ENCODE results near the gene ABL1. TPM values are rescaled to one million over a fixed set of nuclear protein-coding genes. Genes with fewer than 3 reads are reported as not detected.

ABL1 gene
- polyA plus RNA-seq, 1 donor from 2014 or later = 18.5 TPM

DNA sequence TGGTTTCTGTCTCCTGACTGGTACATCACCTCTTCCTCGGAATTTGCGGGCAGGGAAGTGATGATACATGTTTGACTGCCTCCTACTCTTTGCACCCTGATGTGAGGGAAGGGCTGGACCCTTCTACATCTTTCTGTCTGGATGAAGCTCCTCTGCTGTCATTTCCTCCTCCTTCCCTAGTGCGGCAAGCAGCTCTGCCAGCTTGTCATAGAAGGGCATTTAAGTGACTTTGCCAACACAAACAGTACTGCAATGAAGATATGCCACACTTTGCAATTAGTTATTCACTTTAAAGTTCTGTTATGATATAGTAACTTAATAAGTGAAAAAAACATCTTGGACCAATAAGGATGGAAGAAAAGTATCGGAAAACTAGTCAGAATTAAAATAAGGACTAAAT lies 48.5 kb upstream of the ABL1 start:
- Histone ChIP-seq H3K36me3 (ENCODE audit: insufficient read depth, low read length) (no peaks in the 10 kb centered on the region), H3K27me3 (ENCODE audit: insufficient read depth, low read depth, low read length) (no peaks in the 10 kb centered on the region), H2AFZ (ENCODE audit: low read depth, low read length) (no peak overlapping the region), H3K4me2 (ENCODE audit: low read length) (no peak overlapping the region), H4K20me1 (ENCODE audit: insufficient read depth) (no peaks in the 10 kb centered on the region), H3K79me2 (replicated peaks; ENCODE audit: insufficient read depth, low read length) (no peaks in the 10 kb centered on the region), H3K9me3 (ENCODE audit: low read length) (no peaks in the 10 kb centered on the region), H3K9ac (ENCODE audit: low read length) (no peak overlapping the region), H3K27ac (ENCODE audit: low read length) (no peak overlapping the region), H3F3A (ENCODE audit: insufficient read depth, low read length, poor library complexity, severe bottlenecking) (no peaks in the 10 kb centered on the region), H3K9me2 (ENCODE audit: insufficient read depth, low read length) (no peaks in the 10 kb centered on the region), H3K4me3 (ENCODE audit: low read length) (no peak overlapping the region)
- TF ChIP-seq CTCF (IDR thresholded peaks at IDR 0.05; ENCODE audit: poor library complexity, severe bottlenecking) = no peak
- no peak for TF ChIP-seq MXI1 (conservative IDR thresholded peaks at IDR 0.05; ENCODE audit: poor library complexity, severe bottlenecking)
- TF ChIP-seq SMC3 (conservative IDR thresholded peaks at IDR 0.05; ENCODE audit: poor library complexity) = no peak
- no peak for TF ChIP-seq EP300 (conservative IDR thresholded peaks at IDR 0.05; ENCODE audit: poor library complexity, severe bottlenecking)
- TF ChIP-seq EZH2 (IDR thresholded peaks at IDR 0.05; ENCODE audit: borderline replicate concordance, insufficient read depth, low read length, poor library complexity, severe bottlenecking) = no peak
- TF ChIP-seq RAD21 (conservative IDR thresholded peaks at IDR 0.05) = no peak
- no peak for TF ChIP-seq REST (IDR thresholded peaks at IDR 0.05; ENCODE audit: borderline replicate concordance)

DNA sequence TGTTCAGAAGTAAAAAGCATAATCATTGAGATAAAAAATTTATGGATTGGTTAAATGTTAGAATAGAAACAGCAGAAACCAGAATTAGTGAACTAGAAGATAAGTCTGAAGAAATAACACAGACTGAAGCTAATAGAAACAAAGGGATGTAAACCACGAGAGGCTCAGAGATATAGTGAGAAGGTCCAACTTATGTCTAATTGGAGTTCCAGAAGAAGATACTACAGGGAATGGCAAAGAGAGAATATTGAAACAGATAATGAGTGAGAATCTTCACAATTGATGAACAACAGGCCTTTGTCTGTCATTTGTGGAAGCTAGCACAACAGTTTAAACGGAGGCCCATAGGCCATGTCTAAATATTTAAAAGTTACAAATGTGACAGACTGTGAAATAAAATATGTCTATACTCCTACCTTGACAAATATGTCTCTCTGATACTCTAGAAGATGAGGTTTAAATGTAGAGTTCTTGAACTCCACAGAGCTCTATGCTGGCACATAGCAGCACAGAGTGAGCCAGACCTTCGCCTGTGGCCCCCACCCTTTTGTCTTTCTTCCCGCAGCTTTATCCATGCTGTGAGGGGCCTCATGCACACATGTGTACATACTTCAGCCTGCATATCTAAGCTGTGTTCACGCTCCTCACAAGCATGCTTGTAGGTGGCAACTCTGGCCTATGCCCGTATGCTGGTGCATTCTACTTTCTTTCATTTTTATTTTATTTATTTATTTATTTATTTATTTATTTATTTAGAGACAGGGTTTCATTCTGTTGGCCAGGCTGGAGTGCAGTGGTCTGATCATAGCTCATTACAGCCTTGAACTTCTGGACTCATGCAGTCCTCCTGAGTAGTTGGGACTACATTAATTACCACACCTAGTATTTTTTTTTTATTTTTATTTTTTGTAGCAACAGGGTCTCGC lies 45.0 kb upstream of the ABL1 start:
- H2AFZ ChIP-seq (ENCODE audit: low read depth, low read length) = no peak overlapping the region
- no peaks in the 10 kb centered on the region for H3K27me3 ChIP-seq (ENCODE audit: insufficient read depth, low read depth, low read length)
- no peak for TF ChIP-seq SMC3 (conservative IDR thresholded peaks at IDR 0.05; ENCODE audit: poor library complexity)
- no peak for TF ChIP-seq REST (IDR thresholded peaks at IDR 0.05; ENCODE audit: borderline replicate concordance)
- no peak for TF ChIP-seq EP300 (conservative IDR thresholded peaks at IDR 0.05; ENCODE audit: poor library complexity, severe bottlenecking)
- no peak for TF ChIP-seq CTCF (IDR thresholded peaks at IDR 0.05; ENCODE audit: poor library complexity, severe bottlenecking)
- no peak for TF ChIP-seq POLR2AphosphoS5 (IDR thresholded peaks at IDR 0.05)
- no peaks in the 10 kb centered on the region for H3K36me3 ChIP-seq (ENCODE audit: insufficient read depth, low read length)
- H3F3A ChIP-seq (ENCODE audit: insufficient read depth, low read length, poor library complexity, severe bottlenecking) = no peaks in the 10 kb centered on the region
- H3K9ac ChIP-seq (ENCODE audit: low read length) = no peak overlapping the region
- no peaks in the 10 kb centered on the region for H3K9me3 ChIP-seq (ENCODE audit: low read length)
- no peak overlapping the region for H3K4me2 ChIP-seq (ENCODE audit: low read length)
- H4K20me1 ChIP-seq (ENCODE audit: insufficient read depth) = no peaks in the 10 kb centered on the region
- no peaks in the 10 kb centered on the region for H3K9me2 ChIP-seq (ENCODE audit: insufficient read depth, low read length)
- H3K27ac ChIP-seq (ENCODE audit: low read length) = no peak overlapping the region
- no peak overlapping the region for H3K4me3 ChIP-seq (ENCODE audit: low read length)
- no peaks in the 10 kb centered on the region for H3K79me2 ChIP-seq (replicated peaks; ENCODE audit: insufficient read depth, low read length)

Data from neural cell (in vitro differentiated cells).